B cell (primary cell): Measurements from ENCODE around the gene PCLO.

Source experiments
- EZH2 ChIP-seq: IDR thresholded peaks from 2 replicates; pipeline ENCODE4 v1.6.1; 2012; ENCODE audit warnings: borderline replicate concordance, low read depth, mild to moderate bottlenecking, moderate library complexity, low read length; ENCODE audit not compliant: insufficient read depth, poor library complexity, severe bottlenecking
- TF ChIP-seq, protein P1 (sequence below): fragments of 200-600 bp; IDR thresholded peaks from one replicate; pipeline ENCODE4 v1.8.0; 2022; ENCODE audit warnings: antibody characterized with exemption, mild to moderate bottlenecking

DNA sequence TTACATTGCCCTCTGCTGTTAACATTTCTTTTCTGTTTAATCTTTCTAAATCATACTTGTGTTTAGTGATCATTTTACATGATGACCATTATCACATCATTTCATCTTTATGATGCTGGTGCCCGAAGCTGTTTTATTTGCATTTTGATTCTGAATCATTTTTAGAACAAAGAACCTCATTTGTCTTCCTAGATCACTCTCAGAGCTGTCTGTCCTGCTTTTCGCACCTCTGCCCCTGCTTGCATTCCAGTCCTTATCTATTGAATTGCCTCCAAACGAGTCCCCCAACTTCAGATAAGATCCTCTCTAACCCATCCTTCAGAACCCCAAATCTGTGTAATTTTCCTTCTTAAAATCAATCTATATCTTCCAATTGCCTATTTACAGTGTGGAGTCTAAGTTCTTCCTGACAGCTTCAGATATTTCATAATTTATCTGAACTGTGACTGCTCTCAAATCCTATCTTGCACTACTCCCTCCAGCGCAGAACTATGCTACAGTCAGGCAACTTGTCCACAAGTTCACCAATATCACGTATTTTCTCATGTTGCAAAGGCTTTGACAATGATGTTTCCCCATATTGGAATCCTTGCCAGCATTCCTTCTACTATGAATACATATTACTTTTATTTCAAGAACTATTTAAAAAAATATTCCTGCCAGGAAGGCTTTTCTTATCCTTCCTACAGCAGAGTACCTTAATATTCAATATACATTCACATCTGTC, 372.6 kb downstream of the PCLO start:
- TF ChIP-seq, protein P1, sequence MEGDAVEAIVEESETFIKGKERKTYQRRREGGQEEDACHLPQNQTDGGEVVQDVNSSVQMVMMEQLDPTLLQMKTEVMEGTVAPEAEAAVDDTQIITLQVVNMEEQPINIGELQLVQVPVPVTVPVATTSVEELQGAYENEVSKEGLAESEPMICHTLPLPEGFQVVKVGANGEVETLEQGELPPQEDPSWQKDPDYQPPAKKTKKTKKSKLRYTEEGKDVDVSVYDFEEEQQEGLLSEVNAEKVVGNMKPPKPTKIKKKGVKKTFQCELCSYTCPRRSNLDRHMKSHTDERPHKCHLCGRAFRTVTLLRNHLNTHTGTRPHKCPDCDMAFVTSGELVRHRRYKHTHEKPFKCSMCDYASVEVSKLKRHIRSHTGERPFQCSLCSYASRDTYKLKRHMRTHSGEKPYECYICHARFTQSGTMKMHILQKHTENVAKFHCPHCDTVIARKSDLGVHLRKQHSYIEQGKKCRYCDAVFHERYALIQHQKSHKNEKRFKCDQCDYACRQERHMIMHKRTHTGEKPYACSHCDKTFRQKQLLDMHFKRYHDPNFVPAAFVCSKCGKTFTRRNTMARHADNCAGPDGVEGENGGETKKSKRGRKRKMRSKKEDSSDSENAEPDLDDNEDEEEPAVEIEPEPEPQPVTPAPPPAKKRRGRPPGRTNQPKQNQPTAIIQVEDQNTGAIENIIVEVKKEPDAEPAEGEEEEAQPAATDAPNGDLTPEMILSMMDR, result no peak
- TF ChIP-seq EZH2, result no peak
